ENCODE measurements around the gene HNRNPH2. TPM values are rescaled to one million over a fixed set of nuclear protein-coding genes. Genes with fewer than 3 reads are reported as not detected.

Gene HNRNPH2
- total RNA-seq, 3 donors from 2014 or later (not counting 1 experiment from before 2014, with no cell fraction given): 47.3 to 56.1 (median 52.9) TPM

DNA sequence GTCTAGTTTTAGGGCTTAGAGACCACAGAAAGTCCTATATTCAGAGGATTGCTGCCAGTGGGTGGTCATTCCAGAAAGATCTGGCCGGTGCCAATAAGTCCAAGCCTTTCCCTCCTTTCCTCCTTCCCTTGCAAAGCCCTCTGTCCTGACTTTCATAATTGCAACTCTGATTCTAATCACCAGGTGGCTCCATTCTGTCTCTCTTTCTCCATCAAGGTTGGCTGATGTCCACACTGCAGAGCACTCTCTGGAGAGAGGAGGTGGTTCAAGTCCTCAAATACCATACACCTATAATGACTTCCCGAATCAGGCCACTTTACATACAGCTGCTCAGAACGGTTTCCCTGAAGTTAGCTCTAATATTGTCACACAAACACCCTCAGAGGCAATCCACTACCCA is 54.9 kb downstream of the HNRNPH2 start:
- Histone ChIP-seq H3K4me3 (ENCODE audit: low read length) (no peak overlapping the region), H3K36me3 (ENCODE audit: control insufficient read depth, insufficient read depth, low read length) (no peaks in the 10 kb centered on the region), H3K27me3 (ENCODE audit: control insufficient read depth, insufficient read depth, low read length) (no peaks in the 10 kb centered on the region), H3K9me3 (ENCODE audit: control insufficient read depth, insufficient read depth, low read length) (no peaks in the 10 kb centered on the region), H3K27ac (ENCODE audit: low read length) (no peak overlapping the region), H3K4me1 (ENCODE audit: control insufficient read depth, insufficient read depth, low read length) (no peaks in the 10 kb centered on the region)
- Mint-ChIP-seq H3K36me3 (no peaks in the 10 kb centered on the region), H3K4me3 (no peak overlapping the region), H3K27ac (no peak overlapping the region), H3K4me1 (no peaks in the 10 kb centered on the region), H3K9me3 (no peaks in the 10 kb centered on the region), H3K27me3 (ENCODE audit: low read depth in 2 of 2) (no peaks in the 10 kb centered on the region)
- TF ChIP-seq, protein P1, sequence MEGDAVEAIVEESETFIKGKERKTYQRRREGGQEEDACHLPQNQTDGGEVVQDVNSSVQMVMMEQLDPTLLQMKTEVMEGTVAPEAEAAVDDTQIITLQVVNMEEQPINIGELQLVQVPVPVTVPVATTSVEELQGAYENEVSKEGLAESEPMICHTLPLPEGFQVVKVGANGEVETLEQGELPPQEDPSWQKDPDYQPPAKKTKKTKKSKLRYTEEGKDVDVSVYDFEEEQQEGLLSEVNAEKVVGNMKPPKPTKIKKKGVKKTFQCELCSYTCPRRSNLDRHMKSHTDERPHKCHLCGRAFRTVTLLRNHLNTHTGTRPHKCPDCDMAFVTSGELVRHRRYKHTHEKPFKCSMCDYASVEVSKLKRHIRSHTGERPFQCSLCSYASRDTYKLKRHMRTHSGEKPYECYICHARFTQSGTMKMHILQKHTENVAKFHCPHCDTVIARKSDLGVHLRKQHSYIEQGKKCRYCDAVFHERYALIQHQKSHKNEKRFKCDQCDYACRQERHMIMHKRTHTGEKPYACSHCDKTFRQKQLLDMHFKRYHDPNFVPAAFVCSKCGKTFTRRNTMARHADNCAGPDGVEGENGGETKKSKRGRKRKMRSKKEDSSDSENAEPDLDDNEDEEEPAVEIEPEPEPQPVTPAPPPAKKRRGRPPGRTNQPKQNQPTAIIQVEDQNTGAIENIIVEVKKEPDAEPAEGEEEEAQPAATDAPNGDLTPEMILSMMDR (IDR thresholded peaks at IDR 0.05): no peak
- ATAC-seq (no peak), DNase-seq (peak in 1 of 2 donors; percentile 2)
- intact Hi-C loops (cut with micrococcal nuclease): no loop called here
- WGBS (ENCODE audit: insufficient coverage): 86% methylated on average over 3 of the region's 3 CpGs

Other genes starting within 250 kb of the HNRNPH2 start
- under 1 TPM in 1 of 3 donors, not detected in 2; 0.07 TPM for gene DRP2, start 188.4 kb upstream of the HNRNPH2 start, total RNA-seq
- gene TAF7L, start 116.9 kb upstream of the HNRNPH2 start, total RNA-seq: not detected
- 1 to 10 TPM; 6.0 to 7.4 (median 7.0) TPM for gene TIMM8A, start 59.5 kb upstream of the HNRNPH2 start, total RNA-seq
- gene BTK, start 22.0 kb upstream of the HNRNPH2 start, total RNA-seq: 10 to 100 TPM in 1 of 3 donors, 1 to 10 TPM in 2; 4.4 to 48.2 (median 9.0) TPM
- gene RPL36A, start 17.2 kb upstream of the HNRNPH2 start, total RNA-seq: 100 to 1,000 TPM in 1 of 3 donors, 10 to 100 TPM in 2; 88.0 to 108 (median 91.5) TPM
- gene GLA, start 297 bp upstream of the HNRNPH2 start, total RNA-seq: 10 to 100 TPM; 34.9 to 71.9 (median 47.9) TPM
- 1 to 10 TPM; 7.9 to 9.2 (median 8.5) TPM for gene ARMCX4, start 77.2 kb downstream of the HNRNPH2 start, total RNA-seq
- under 1 TPM; 0.18 to 0.31 (median 0.27) TPM for gene ARMCX1, start 142.3 kb downstream of the HNRNPH2 start, total RNA-seq
- 10 to 100 TPM; 44.3 to 61.7 (median 44.4) TPM for gene ARMCX6, start 209.8 kb downstream of the HNRNPH2 start, total RNA-seq
- 10 to 100 TPM; 55.9 to 89.1 (median 64.7) TPM for gene ARMCX3, start 214.9 kb downstream of the HNRNPH2 start, total RNA-seq

All from natural killer cell (primary cell).